Gastrocnemius medialis (tissue), 4 donors: Measurements from ENCODE around the gene CCDC127. TPM values are rescaled to one million over a fixed set of nuclear protein-coding genes. Genes with fewer than 3 reads are reported as not detected.

Experiments
- ATAC-seq, 2 donors: fragments of 150-250 bp; one replicate each; pipeline ENCODE4 v1.9.1; 2016
- DNase-seq, 2 donors: peaks; one replicate each; pipeline ENCODE4 v3.0.0-alpha.2; 2019
- H3K27ac ChIP-seq, 4 donors: fragments of 200-600 bp; sonication (generic); 1 replicate in 1 of 4; 2 replicates in 3 of 4; pipeline ENCODE4 v1.5.1; 2016 to 2018; ENCODE audit warnings: mild to moderate bottlenecking in 2 of 4, moderate library complexity in 1 of 4
- H3K27me3 ChIP-seq, 3 donors: fragments of 200-600 bp; sonication (generic) in 2 of 3; 1 replicate in 1 of 3; 2 replicates in 2 of 3; pipeline versions ENCODE4 v1.5.1 to v1.6.0; 2016 to 2019; ENCODE audit warnings: mild to moderate bottlenecking in 1 of 3, moderate library complexity in 1 of 3
- H3K36me3 ChIP-seq, 2 donors: fragments of 200-600 bp; sonication (generic) in 1 of 2; one replicate each; pipeline ENCODE4 v1.5.1; 2017 to 2018
- H3K4me1 ChIP-seq, 2 donors: fragments of 200-600 bp; sonication (generic) in 1 of 2; one replicate each; pipeline ENCODE4 v1.5.1; 2016 to 2017; ENCODE audit warnings: mild to moderate bottlenecking in 2 of 2
- H3K4me3 ChIP-seq, 4 donors: fragments of 200-600 bp; sonication (generic) in 3 of 4; 1 replicate in 1 of 4; 2 replicates in 3 of 4; pipeline ENCODE4 v1.5.1; 2016 to 2019; ENCODE audit warnings: mild to moderate bottlenecking in 2 of 4
- H3K9me3 ChIP-seq, 3 donors: fragments of 200-600 bp; sonication (generic) in 2 of 3; 1 replicate in 1 of 3; 2 replicates in 2 of 3; pipeline ENCODE4 v1.5.1; 2016 to 2019
- POLR2A ChIP-seq, 2 donors: fragments of 450-650 bp; IDR thresholded peaks; one replicate each; pipeline ENCODE4 v1.6.1; 2017; ENCODE audit warnings: antibody characterized with exemption in 2 of 2, mild to moderate bottlenecking in 2 of 2, moderate library complexity in 2 of 2
- in situ Hi-C, 4 donors: fragments of 200-750 bp; cut with MboI; loops; one replicate each; pipeline versions ENCODE4 v1.15.0 to v1.8.0; 2017; ENCODE audit warnings: low sequenced_read_pairs in 4 of 4
- intact Hi-C: fragments of 100-400 bp; cut with DNase I; formaldehyde crosslinking; loops from one replicate; pipeline ENCODE4 v1.15.1; 2023; ENCODE audit warnings: low total_unique reads
- total RNA-seq, 4 donors: library from RNA; depleted of rRNA; stranded (reverse); fragments of >200 nt; gene quantifications; one replicate each; pipeline versions ENCODE4 v1.1.0 to v1.2.3, GENCODE V29; 2016
- TF ChIP-seq, protein P1 (sequence below), 5 experiments: fragments of 450-650 bp in 3 of 5; fragments of 200-600 bp in 2 of 5; sonication (generic) in 2 of 5; IDR thresholded peaks in 4 of 5; conservative IDR thresholded peaks in 1 of 5; 1 replicate in 4 of 5; 2 replicates in 1 of 5; pipeline ENCODE4 v1.5.1; 2016 to 2019; ENCODE audit warnings: antibody characterized with exemption in 5 of 5, mild to moderate bottlenecking in 3 of 5, moderate library complexity in 3 of 5

Gene CCDC127
- total RNA-seq, 4 donors from 2014 or later = 5.7 to 11.1 (median 7.8) TPM

DNA sequence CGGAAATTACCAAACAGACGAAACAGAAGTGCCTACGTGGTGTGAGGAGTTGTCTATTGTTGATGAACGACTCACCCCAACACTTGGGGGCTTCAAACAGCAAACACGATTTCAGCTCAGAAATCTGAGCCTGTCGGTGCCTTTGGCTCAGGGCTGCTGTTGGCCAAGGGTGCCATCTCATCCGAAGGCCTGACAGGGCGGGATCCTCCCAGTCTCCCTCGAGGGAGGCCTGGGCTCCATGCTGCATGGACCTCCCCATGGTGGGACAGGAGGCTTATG lies 25.3 kb downstream of the CCDC127 start:
- no peaks in the 10 kb centered on the region for H3K27me3 ChIP-seq

DNA sequence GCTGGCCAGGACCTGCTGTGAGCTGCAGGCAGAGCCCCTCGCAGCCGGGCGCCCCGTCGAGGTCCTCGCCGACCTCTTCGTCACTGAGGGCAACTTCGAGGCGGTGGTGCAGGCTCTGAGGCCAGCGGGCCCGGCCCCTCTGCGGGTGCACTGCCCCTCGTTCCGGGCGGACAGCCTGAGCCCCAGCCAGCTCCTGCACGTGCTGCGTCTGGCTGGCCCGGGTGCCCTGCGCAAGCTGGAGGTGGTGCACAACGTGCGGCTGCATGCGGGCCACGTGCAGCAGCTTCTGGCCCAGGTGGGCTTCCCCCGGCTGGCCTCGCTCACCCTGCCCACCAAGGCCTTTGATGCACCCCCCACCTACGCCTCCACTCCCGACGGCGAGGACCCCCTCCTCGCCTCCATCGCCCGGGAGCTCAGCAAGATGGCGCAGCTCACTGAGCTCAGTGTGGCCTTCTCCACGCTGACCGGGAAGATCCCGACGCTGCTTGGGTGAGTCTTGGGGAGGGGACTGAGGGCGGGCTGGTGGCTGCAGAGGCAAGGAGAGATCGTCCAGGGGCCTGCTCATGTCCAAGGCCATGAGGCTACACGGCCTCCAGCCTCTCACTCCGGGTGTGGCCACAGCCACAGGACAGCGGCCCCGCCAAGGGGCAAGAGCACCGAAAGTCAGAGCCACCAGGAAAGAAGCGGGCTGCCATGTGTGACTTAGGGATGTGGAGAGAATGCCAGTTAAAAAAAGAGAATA lies 25.8 kb downstream of the CCDC127 start:
- Histone ChIP-seq H3K27me3 (no peaks in the 10 kb centered on the region), H3K4me3 (peak overlapping the region; percentile 49 to 56 (median 54)), H3K36me3 (no peaks in the 10 kb centered on the region), H3K27ac (peak overlapping the region; percentile 95 to 100 (median 99)), H3K4me1 (peaks cover 76 to 84% of the 10 kb centered on the region in 2 donors), H3K9me3 (no peaks in the 10 kb centered on the region)
- TF ChIP-seq, protein P1, sequence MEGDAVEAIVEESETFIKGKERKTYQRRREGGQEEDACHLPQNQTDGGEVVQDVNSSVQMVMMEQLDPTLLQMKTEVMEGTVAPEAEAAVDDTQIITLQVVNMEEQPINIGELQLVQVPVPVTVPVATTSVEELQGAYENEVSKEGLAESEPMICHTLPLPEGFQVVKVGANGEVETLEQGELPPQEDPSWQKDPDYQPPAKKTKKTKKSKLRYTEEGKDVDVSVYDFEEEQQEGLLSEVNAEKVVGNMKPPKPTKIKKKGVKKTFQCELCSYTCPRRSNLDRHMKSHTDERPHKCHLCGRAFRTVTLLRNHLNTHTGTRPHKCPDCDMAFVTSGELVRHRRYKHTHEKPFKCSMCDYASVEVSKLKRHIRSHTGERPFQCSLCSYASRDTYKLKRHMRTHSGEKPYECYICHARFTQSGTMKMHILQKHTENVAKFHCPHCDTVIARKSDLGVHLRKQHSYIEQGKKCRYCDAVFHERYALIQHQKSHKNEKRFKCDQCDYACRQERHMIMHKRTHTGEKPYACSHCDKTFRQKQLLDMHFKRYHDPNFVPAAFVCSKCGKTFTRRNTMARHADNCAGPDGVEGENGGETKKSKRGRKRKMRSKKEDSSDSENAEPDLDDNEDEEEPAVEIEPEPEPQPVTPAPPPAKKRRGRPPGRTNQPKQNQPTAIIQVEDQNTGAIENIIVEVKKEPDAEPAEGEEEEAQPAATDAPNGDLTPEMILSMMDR (IDR thresholded peaks at IDR 0.05 in 4 of 5, conservative IDR thresholded peaks at IDR 0.05 in 1 of 5) = no peak
- no peak for TF ChIP-seq POLR2A (IDR thresholded peaks at IDR 0.05)
- no peak for DNase-seq
- in situ Hi-C loops = no loop called here
- no peak for ATAC-seq
- intact Hi-C loops = loop anchor here (5.0 kb wide), 1 partner anchor 920 kb away; the partner anchor contains the start of gene SLC12A7

More for the DNA sequence above, 25.3 kb downstream of the CCDC127 start:
- peaks cover 76 to 85% of the 10 kb centered on the region in 2 donors for H3K4me1 ChIP-seq
- peak overlapping the region; percentile 36 to 56 (median 52) for H3K4me3 ChIP-seq
- DNase-seq (no peak), ATAC-seq (no peak)
- in situ Hi-C loops = no loop called here
- H3K9me3 ChIP-seq = no peaks in the 10 kb centered on the region
- no peaks in the 10 kb centered on the region for H3K36me3 ChIP-seq
- H3K27ac ChIP-seq = peak overlapping the region; percentile 95 to 100 (median 99)
- TF ChIP-seq POLR2A (IDR thresholded peaks at IDR 0.05) = no peak
- TF ChIP-seq, protein P1 (IDR thresholded peaks at IDR 0.05 in 4 of 5, conservative IDR thresholded peaks at IDR 0.05 in 1 of 5) = no peak
- intact Hi-C loops = loop anchor here (5.0 kb wide), 1 partner anchor 920 kb away; the partner anchor contains the start of gene SLC12A7

DNA sequence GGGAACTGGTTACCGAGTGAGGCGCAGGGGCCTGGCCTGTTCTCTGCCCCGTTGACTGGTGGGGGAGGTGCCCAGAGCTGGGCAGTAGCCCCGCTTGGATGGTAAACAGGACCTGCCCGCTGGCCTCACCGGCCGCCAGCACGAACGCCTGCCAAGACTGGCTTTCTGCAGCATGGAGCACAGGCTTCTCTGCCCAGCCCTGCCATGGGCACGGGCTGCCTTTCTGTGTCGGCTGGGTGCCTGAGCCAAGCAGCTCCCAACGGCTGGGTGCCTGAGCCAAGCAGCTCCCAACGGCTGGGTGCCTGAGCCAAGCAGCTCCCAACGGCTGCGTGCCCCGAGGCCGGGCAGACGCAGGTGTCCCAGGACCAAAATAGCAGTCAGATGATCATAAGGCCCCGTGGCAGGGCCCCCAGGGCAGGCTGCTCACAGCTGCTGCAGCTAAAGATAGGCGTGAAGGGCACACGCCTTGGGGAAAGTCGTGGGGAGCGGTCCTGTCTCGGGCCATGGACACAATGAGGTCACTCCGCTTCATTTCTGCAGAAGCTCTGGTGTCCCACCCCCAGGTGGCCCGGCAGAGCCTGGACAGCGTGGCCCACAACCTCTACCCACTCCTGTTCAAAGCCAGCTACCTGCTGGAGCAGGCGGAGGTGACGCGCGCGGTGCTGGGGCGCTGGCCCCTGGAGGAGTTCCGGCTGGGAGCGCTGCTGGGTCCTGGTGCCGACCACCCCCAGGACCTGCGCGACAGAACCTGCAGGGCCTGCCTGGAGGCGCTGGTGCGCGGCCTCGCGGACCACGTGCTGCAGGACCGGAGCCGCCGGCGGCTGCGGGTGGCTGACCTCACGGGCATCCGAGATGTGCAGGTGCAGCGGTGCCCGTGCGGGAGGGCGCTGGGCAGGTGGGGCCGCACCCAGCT lies 26.7 kb downstream of the CCDC127 start, which contains the start of gene LRRC14B:
LRRC14B (plus strand) TSS at position 460 of the 913 bp plus-strand sequence; CDS start at position 504, 44 bp downstream.
- peaks cover 75 to 81% of the 10 kb centered on the region in 2 donors for H3K4me1 ChIP-seq

DNA sequence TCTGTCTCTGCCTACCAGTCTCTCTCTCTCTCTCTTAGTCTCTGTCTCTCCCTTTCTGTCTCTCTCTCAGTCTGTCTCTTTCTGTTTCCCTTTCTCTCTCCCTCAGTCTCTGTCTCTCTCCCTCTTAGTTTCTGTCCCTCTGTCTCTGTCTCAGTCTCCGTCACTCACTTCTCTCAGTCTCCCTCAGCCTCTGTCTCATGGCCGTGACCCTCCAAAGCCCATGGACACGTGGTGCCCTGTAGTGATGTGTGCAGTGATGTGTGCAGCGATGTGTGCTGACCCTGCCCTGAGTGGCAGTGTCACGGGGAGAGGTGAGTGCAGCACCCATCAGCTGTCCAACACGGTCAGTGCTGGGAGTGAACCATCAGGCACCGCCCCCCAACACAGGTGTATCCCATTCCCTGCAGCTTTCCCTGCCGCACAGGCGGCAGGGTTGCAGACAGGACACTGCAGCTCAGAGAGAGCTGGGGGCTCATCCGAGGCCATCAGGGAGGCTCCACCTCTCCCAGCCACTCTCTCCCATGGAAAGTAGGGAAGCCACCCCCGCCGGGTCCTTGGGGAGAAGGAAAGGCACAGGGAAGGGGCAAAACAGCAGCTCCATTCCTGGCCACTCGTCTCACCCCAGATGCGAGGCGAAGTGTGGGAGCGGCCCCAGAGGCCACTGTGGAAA lies 27.5 kb downstream of the CCDC127 start:
- DNase-seq = peak; percentile 61 to 70
- in situ Hi-C loops = no loop called here

More for the DNA sequence above, 26.7 kb downstream of the CCDC127 start, which contains the start of gene LRRC14B:
- Histone ChIP-seq H3K36me3 (no peaks in the 10 kb centered on the region), H3K4me3 (peak within 1 kb of the TSS; percentile 49 to 56 (median 54)), H3K27me3 (no peaks in the 10 kb centered on the region), H3K27ac (peak within 1 kb of the TSS; percentile 95 to 100 (median 99)), H3K9me3 (no peaks in the 10 kb centered on the region)
- DNase-seq (peak; percentile 91 to 98), ATAC-seq (peak; percentile 45 to 63)
- TF ChIP-seq, protein P1 (IDR thresholded peaks at IDR 0.05 in 4 of 5, conservative IDR thresholded peaks at IDR 0.05 in 1 of 5) = no peak
- peak; percentile 85 to 87 for TF ChIP-seq POLR2A (IDR thresholded peaks at IDR 0.05)
- in situ Hi-C loops = no loop called here
- intact Hi-C loops = loop anchor here (5.0 kb wide), 1 partner anchor 921 kb away; the partner anchor contains the start of gene SLC12A7

More for the DNA sequence above, 27.5 kb downstream of the CCDC127 start:
- Histone ChIP-seq H3K4me1 (peaks cover 67 to 74% of the 10 kb centered on the region in 2 donors), H3K27me3 (no peaks in the 10 kb centered on the region), H3K4me3 (peak overlapping the region in 3 of 4 donors; percentile 33 to 49 (median 34)), H3K36me3 (no peaks in the 10 kb centered on the region), H3K9me3 (no peaks in the 10 kb centered on the region), H3K27ac (peak overlapping the region; percentile 95 to 100 (median 99))
- ATAC-seq = peak; percentile 16 to 24
- intact Hi-C loops = loop anchor here (5.0 kb wide), 1 partner anchor 922 kb away; the partner anchor contains the start of gene SLC12A7
- TF ChIP-seq POLR2A (IDR thresholded peaks at IDR 0.05) = peak; percentile 61 to 77
- TF ChIP-seq, protein P1 (IDR thresholded peaks at IDR 0.05 in 4 of 5, conservative IDR thresholded peaks at IDR 0.05 in 1 of 5) = no peak
